HEK293 (cell line): ENCODE results near the gene PEPD.
A peak's percentile ranks its signal among the peaks of the same experiment; 100 is the strongest.

Source experiments
- GLIS2 ChIP-seq: fragments of 450-650 bp; formaldehyde crosslinking; IDR thresholded peaks from 2 replicates; pipeline ENCODE4 v1.5.1; 2016; ENCODE audit warnings: missing biosample characterization, missing genetic modification characterization
- HOXA7 ChIP-seq: sonication (generic); formaldehyde crosslinking; IDR thresholded peaks from 2 replicates; pipeline ENCODE4 v1.8.1; 2022; ENCODE audit warnings: missing genetic modification reagents, borderline replicate concordance
- SCRT2 ChIP-seq: fragments of 450-650 bp; formaldehyde crosslinking; IDR thresholded peaks from 2 replicates; pipeline ENCODE4 v1.5.1; 2016; ENCODE audit warnings: missing biosample characterization, missing genetic modification characterization
- ZBTB20 ChIP-seq: fragments of 450-650 bp; formaldehyde crosslinking; IDR thresholded peaks from 2 replicates; pipeline ENCODE4 v1.5.1; 2016; ENCODE audit warnings: missing biosample characterization, missing genetic modification characterization
- ZFHX2 ChIP-seq: fragments of 450-650 bp; formaldehyde crosslinking; conservative IDR thresholded peaks from 2 replicates; pipeline ENCODE4 v1.5.1; 2016; ENCODE audit warnings: missing biosample characterization, missing genetic modification characterization
- ZNF132 ChIP-seq: fragments of 450-650 bp; formaldehyde crosslinking; IDR thresholded peaks from 2 replicates; pipeline ENCODE4 v1.5.1; 2017; ENCODE audit warnings: missing biosample characterization, missing genetic modification characterization, borderline replicate concordance
- ZNF174 ChIP-seq: fragments of 450-650 bp; formaldehyde crosslinking; IDR thresholded peaks from 2 replicates; pipeline ENCODE4 v1.5.0; 2017; ENCODE audit warnings: missing biosample characterization, mild to moderate bottlenecking, missing genetic modification characterization
- ZNF2 ChIP-seq: fragments of 450-650 bp; formaldehyde crosslinking; IDR thresholded peaks from 2 replicates; pipeline ENCODE4 v1.5.1; 2016; ENCODE audit warnings: missing biosample characterization, missing genetic modification characterization
- ZNF214 ChIP-seq: fragments of 450-650 bp; formaldehyde crosslinking; IDR thresholded peaks from 2 replicates; pipeline ENCODE4 v1.5.1; 2017; ENCODE audit warnings: missing biosample characterization, mild to moderate bottlenecking, missing genetic modification characterization, borderline replicate concordance
- ZNF423 ChIP-seq: fragments of 450-650 bp; formaldehyde crosslinking; IDR thresholded peaks from 2 replicates; pipeline ENCODE4 v1.5.1; 2016; ENCODE audit warnings: missing biosample characterization, missing genetic modification characterization
- ZNF626 ChIP-seq: fragments of 450-650 bp; sonication (Bioruptor Pico); formaldehyde crosslinking; IDR thresholded peaks from 2 replicates; pipeline ENCODE4 v1.5.1; 2018; ENCODE audit warnings: missing biosample characterization, missing genetic modification characterization, inconsistent platforms
- ZNF660 ChIP-seq: fragments of 450-650 bp; IDR thresholded peaks from 2 replicates; pipeline ENCODE4 v1.5.1; 2018; ENCODE audit warnings: missing biosample characterization, mild to moderate bottlenecking, missing genetic modification characterization
- ZNF677 ChIP-seq: fragments of 450-650 bp; IDR thresholded peaks from 2 replicates; pipeline ENCODE4 v1.5.0; 2018; ENCODE audit warnings: missing biosample characterization, mild to moderate bottlenecking, missing genetic modification characterization, moderate library complexity
- ZNF747 ChIP-seq: fragments of 450-650 bp; formaldehyde crosslinking; IDR thresholded peaks from 2 replicates; pipeline ENCODE4 v1.5.1; 2016; ENCODE audit warnings: missing biosample characterization, missing genetic modification characterization
- ZNF843 ChIP-seq: fragments of 450-650 bp; formaldehyde crosslinking; IDR thresholded peaks from 2 replicates; pipeline ENCODE4 v1.5.1; 2016; ENCODE audit warnings: missing biosample characterization, missing genetic modification characterization
- TF ChIP-seq, protein P1 (sequence below): fragments of 450-650 bp; formaldehyde crosslinking; optimal IDR thresholded peaks from 2 replicates; pipeline ENCODE3; 2016; ENCODE audit warnings: missing biosample characterization, mild to moderate bottlenecking, missing genetic modification characterization
- TF ChIP-seq, protein P2 (sequence below): fragments of 450-650 bp; formaldehyde crosslinking; IDR thresholded peaks from 2 replicates; pipeline ENCODE4 v1.5.1; 2017; ENCODE audit warnings: missing biosample characterization, missing genetic modification characterization
- TF ChIP-seq, protein P3 (sequence below): fragments of 450-650 bp; formaldehyde crosslinking; IDR thresholded peaks from 2 replicates; pipeline ENCODE4 v1.5.1; 2016; ENCODE audit warnings: missing biosample characterization, missing genetic modification characterization
- TF ChIP-seq, protein P4 (sequence below): fragments of 450-650 bp; formaldehyde crosslinking; IDR thresholded peaks from 2 replicates; pipeline ENCODE4 v1.5.1; 2016; ENCODE audit warnings: missing biosample characterization, missing genetic modification characterization
- TF ChIP-seq, protein P5 (sequence below): fragments of 450-650 bp; formaldehyde crosslinking; IDR thresholded peaks from 2 replicates; pipeline ENCODE4 v1.5.0; 2017; ENCODE audit warnings: missing biosample characterization, missing genetic modification characterization, borderline replicate concordance
- TF ChIP-seq, protein P6 (sequence below): fragments of 450-650 bp; formaldehyde crosslinking; IDR thresholded peaks from 2 replicates; pipeline ENCODE4 v1.5.1; 2016; ENCODE audit warnings: missing biosample characterization, missing genetic modification characterization
- TF ChIP-seq, protein P7 (sequence below): fragments of 450-650 bp; formaldehyde crosslinking; IDR thresholded peaks from 2 replicates; pipeline ENCODE4 v1.5.1; 2017; ENCODE audit warnings: missing biosample characterization, missing genetic modification characterization
- TF ChIP-seq, protein P8 (sequence below): fragments of 450-650 bp; formaldehyde crosslinking; IDR thresholded peaks from 2 replicates; pipeline ENCODE4 v1.5.1; 2016; ENCODE audit warnings: missing biosample characterization, missing genetic modification characterization
- TF ChIP-seq, protein P9 (sequence below): fragments of 450-650 bp; formaldehyde crosslinking; IDR thresholded peaks from 2 replicates; pipeline ENCODE4 v1.5.1; 2017; ENCODE audit warnings: missing biosample characterization, missing genetic modification characterization

Gene PEPD

DNA sequence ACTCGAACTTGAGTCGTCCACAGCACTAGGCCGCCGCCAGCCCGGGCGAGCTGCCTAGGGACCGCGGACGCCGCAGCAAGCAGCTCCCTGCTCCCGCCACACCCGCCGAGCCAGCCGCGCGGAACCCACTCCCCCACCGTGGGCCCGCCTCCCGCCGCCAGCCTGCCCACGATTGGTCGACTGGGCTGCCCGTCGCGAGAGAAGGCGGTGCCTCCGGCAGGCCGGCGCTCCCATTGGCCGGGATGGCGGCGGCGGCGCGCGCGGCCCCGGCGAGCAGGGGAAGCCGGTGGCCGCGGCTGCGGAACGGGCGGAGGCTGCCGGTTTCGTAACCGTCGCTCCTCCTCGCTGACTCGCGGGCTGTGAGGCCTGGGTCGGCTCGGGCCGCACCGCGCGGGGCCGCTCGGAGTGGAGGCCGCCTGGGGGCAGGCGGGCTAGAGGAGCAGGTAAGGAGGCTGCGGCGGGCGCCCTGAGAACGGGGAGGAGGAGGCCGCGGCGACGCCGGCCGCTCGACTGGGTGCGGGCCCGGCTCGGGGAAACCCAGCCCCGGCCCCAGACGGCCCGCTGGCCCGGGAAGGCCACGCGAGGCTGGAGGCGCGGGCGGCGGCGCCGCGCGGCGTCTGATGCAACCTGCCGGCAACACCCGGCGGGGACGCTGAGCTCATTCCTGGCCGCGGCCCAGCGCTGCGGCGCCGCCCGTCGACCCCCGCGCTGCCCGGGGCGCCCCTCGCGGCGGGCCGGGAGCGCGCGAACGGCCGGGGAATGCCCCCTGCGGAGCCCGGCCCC lies 147.9 kb downstream of the PEPD start, which contains the start of gene CEBPG (continued):
- TF ChIP-seq, protein P1, sequence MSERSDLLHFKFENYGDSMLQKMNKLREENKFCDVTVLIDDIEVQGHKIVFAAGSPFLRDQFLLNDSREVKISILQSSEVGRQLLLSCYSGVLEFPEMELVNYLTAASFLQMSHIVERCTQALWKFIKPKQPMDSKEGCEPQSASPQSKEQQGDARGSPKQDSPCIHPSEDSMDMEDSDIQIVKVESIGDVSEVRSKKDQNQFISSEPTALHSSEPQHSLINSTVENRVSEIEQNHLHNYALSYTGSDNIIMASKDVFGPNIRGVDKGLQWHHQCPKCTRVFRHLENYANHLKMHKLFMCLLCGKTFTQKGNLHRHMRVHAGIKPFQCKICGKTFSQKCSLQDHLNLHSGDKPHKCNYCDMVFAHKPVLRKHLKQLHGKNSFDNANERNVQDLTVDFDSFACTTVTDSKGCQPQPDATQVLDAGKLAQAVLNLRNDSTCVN, result peak; percentile 97
- TF ChIP-seq, protein P2, sequence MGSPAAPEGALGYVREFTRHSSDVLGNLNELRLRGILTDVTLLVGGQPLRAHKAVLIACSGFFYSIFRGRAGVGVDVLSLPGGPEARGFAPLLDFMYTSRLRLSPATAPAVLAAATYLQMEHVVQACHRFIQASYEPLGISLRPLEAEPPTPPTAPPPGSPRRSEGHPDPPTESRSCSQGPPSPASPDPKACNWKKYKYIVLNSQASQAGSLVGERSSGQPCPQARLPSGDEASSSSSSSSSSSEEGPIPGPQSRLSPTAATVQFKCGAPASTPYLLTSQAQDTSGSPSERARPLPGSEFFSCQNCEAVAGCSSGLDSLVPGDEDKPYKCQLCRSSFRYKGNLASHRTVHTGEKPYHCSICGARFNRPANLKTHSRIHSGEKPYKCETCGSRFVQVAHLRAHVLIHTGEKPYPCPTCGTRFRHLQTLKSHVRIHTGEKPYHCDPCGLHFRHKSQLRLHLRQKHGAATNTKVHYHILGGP (tag by site-specific recombination), result no peak
- TF ChIP-seq ZNF2 (tag by site-specific recombination), result no peak
- TF ChIP-seq ZNF174 (tag by site-specific recombination), result peak; percentile 94
- TF ChIP-seq ZNF626 (tag by site-specific recombination), result 0 out of 2 replicates have a peak, but pooled peaks have one; percentile 2
- TF ChIP-seq, protein P3, sequence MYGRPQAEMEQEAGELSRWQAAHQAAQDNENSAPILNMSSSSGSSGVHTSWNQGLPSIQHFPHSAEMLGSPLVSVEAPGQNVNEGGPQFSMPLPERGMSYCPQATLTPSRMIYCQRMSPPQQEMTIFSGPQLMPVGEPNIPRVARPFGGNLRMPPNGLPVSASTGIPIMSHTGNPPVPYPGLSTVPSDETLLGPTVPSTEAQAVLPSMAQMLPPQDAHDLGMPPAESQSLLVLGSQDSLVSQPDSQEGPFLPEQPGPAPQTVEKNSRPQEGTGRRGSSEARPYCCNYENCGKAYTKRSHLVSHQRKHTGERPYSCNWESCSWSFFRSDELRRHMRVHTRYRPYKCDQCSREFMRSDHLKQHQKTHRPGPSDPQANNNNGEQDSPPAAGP (tag by site-specific recombination), result peak; percentile 13; the same call in 1 of the 2 replicates
- TF ChIP-seq, protein P4, sequence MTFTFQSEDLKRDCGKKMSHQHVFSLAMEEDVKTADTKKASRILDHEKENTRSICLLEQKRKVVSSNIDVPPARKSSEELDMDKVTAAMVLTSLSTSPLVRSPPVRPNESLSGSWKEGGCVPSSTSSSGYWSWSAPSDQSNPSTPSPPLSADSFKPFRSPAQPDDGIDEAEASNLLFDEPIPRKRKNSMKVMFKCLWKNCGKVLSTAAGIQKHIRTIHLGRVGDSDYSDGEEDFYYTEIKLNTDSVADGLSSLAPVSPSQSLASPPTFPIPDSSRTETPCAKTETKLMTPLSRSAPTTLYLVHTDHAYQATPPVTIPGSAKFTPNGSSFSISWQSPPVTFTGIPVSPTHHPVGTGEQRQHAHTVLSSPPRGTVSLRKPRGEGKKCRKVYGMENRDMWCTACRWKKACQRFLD (tag by site-specific recombination), result 0 out of 2 replicates have a peak, but pooled peaks have one; percentile 18
- TF ChIP-seq ZNF132 (tag by site-specific recombination), result no peak
- no peak for TF ChIP-seq ZNF747 (tag by site-specific recombination)
- TF ChIP-seq ZNF660 (tag by site-specific recombination), result peak; percentile 94
- peak; percentile 59 for TF ChIP-seq ZFHX2 (tag by site-specific recombination)
- TF ChIP-seq, protein P5, sequence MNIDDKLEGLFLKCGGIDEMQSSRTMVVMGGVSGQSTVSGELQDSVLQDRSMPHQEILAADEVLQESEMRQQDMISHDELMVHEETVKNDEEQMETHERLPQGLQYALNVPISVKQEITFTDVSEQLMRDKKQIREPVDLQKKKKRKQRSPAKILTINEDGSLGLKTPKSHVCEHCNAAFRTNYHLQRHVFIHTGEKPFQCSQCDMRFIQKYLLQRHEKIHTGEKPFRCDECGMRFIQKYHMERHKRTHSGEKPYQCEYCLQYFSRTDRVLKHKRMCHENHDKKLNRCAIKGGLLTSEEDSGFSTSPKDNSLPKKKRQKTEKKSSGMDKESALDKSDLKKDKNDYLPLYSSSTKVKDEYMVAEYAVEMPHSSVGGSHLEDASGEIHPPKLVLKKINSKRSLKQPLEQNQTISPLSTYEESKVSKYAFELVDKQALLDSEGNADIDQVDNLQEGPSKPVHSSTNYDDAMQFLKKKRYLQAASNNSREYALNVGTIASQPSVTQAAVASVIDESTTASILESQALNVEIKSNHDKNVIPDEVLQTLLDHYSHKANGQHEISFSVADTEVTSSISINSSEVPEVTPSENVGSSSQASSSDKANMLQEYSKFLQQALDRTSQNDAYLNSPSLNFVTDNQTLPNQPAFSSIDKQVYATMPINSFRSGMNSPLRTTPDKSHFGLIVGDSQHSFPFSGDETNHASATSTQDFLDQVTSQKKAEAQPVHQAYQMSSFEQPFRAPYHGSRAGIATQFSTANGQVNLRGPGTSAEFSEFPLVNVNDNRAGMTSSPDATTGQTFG (tag by site-specific recombination), result no peak
- TF ChIP-seq, protein P6, sequence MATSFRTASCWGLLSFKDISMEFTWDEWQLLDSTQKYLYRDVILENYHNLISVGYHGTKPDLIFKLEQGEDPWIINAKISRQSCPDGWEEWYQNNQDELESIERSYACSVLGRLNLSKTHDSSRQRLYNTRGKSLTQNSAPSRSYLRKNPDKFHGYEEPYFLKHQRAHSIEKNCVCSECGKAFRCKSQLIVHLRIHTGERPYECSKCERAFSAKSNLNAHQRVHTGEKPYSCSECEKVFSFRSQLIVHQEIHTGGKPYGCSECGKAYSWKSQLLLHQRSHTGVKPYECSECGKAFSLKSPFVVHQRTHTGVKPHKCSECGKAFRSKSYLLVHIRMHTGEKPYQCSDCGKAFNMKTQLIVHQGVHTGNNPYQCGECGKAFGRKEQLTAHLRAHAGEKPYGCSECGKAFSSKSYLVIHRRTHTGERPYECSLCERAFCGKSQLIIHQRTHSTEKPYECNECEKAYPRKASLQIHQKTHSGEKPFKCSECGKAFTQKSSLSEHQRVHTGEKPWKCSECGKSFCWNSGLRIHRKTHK, result no peak
- TF ChIP-seq, protein P7, sequence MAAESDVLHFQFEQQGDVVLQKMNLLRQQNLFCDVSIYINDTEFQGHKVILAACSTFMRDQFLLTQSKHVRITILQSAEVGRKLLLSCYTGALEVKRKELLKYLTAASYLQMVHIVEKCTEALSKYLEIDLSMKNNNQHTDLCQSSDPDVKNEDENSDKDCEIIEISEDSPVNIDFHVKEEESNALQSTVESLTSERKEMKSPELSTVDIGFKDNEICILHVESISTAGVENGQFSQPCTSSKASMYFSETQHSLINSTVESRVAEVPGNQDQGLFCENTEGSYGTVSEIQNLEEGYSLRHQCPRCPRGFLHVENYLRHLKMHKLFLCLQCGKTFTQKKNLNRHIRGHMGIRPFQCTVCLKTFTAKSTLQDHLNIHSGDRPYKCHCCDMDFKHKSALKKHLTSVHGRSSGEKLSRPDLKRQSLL, result peak; percentile 14; the same call in 1 of the 2 replicates
- TF ChIP-seq, protein P8, sequence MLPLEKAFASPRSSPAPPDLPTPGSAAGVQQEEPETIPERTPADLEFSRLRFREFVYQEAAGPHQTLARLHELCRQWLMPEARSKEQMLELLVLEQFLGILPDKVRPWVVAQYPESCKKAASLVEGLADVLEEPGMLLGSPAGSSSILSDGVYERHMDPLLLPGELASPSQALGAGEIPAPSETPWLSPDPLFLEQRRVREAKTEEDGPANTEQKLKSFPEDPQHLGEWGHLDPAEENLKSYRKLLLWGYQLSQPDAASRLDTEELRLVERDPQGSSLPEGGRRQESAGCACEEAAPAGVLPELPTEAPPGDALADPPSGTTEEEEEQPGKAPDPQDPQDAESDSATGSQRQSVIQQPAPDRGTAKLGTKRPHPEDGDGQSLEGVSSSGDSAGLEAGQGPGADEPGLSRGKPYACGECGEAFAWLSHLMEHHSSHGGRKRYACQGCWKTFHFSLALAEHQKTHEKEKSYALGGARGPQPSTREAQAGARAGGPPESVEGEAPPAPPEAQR (tag by site-specific recombination), result peak; percentile 67
- TF ChIP-seq ZNF423, result peak; percentile 59; the same call in 1 of the 2 replicates
- TF ChIP-seq ZNF843 (tag by site-specific recombination), result 0 out of 2 replicates have a peak, but pooled peaks have one; percentile 8
- TF ChIP-seq ZNF677, result peak; percentile 54
- TF ChIP-seq HOXA7 (CRISPR knock-in tag), result peak; percentile 70; the same call in 1 of the 2 replicates
- no peak; the same call in 1 of the 2 replicates for TF ChIP-seq ZBTB20 (tag by site-specific recombination)
- peak; percentile 73 for TF ChIP-seq GLIS2
- TF ChIP-seq ZNF214 (tag by site-specific recombination), result no peak
- TF ChIP-seq, protein P9, sequence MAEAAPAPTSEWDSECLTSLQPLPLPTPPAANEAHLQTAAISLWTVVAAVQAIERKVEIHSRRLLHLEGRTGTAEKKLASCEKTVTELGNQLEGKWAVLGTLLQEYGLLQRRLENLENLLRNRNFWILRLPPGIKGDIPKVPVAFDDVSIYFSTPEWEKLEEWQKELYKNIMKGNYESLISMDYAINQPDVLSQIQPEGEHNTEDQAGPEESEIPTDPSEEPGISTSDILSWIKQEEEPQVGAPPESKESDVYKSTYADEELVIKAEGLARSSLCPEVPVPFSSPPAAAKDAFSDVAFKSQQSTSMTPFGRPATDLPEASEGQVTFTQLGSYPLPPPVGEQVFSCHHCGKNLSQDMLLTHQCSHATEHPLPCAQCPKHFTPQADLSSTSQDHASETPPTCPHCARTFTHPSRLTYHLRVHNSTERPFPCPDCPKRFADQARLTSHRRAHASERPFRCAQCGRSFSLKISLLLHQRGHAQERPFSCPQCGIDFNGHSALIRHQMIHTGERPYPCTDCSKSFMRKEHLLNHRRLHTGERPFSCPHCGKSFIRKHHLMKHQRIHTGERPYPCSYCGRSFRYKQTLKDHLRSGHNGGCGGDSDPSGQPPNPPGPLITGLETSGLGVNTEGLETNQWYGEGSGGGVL (tag by site-specific recombination), result peak; percentile 78; the same call in 1 of the 2 replicates
- no peak for TF ChIP-seq SCRT2 (tag by site-specific recombination)
